GM18870 (cell line): ENCODE measurements around the gene HDAC4.

Experiments
- ATAC-seq: cut with Tn5 transposase; IDR thresholded peaks from one replicate; pipeline ENCODE4 v1.9.1; 2021; ENCODE audit warnings: moderate library complexity; ENCODE audit not compliant: unreplicated experiment

Gene HDAC4

GRCh38 chr2:239024226-239024625 is 376.6 kb downstream of the HDAC4 start:
- ATAC-seq: no peak

GRCh38 chr2:239022437-239023260 is 378.2 kb downstream of the HDAC4 start:
- no peak for ATAC-seq

- no peak for ATAC-seq
Observed at GRCh38 chr2:239021651-239022436, 379.0 kb downstream of the HDAC4 start.

GRCh38 chr2:239021224-239021623 is 379.6 kb downstream of the HDAC4 start:
- ATAC-seq: no peak

- ATAC-seq: no peak
Observed at GRCh38 chr2:239020541-239021041, 380.2 kb downstream of the HDAC4 start.

- no peak for ATAC-seq
Observed at GRCh38 chr2:239019183-239019581, 381.6 kb downstream of the HDAC4 start.

DNA sequence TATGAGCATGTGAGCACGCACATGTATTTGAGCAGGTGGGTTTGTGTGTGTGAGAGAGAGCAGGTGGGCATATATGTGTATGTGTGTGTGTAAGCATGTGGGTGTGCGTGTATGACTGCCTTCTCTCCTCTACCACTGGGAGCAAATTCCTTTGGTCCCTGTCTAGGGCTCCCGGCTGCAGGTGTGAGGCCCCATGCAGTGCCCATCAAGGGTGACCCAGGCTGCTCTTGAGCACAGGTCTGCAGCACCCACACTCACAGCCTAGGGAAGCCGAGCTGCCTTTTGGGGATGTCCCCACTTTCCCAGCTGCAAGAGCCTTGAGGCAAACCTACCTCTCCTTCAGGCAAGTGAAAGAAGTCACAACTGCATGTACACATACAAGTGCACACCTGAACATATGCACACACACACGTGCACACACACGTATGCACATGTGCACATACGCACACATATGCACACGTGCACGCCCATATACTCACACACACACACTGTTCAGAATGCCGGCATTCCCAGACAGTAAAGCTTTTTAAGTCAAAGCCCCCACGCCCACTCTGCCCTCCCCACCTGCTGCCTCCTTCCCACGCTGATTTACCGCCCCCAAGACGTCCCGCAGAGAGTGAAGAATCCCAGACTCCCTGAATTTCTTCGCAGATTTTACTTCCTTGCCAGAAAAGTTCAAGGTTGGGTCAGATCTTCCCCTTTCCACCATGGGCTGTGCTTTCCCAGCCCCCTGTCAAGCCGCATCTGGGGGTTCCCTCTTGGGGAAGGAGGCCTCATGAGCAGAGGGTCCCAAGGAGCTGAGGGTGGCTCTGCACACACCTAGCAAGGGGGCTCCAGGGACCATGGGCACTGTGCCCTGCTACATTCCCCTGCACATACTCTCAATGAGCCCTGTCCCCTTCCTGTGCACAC is 382.3 kb downstream of the HDAC4 start:
- ATAC-seq: no peak

DNA sequence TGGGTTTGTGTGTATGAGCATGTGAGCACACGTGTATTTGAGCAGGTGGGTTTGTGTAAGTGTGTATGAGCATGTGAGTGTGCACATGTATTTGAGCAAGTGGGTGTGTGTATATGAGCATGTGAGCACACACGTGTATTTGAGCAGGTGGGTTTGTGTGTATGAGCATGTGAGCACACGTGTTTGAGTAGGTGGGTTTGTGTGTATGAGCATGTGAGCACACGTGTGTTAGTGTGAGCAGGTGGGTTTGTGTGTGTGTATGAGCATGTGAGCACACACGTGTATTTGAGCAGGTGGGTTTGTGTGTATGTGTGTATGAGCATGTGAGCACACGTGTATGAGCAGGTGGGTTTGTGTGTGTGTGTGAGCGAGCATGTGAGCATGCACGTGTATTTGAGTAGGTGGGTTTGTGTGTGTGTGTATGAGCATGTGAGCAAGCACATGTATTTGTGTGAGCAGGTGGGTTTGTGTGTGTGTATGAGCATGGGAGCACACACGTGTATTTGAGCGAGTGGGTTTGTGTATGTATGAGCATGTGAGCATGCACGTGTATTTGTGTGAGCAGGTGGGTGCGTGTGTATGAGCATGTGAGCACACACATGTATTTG is 383.2 kb downstream of the HDAC4 start:
- ATAC-seq: no peak

- no peak for ATAC-seq
Observed at GRCh38 chr2:239015901-239016675, 384.7 kb downstream of the HDAC4 start.

DNA sequence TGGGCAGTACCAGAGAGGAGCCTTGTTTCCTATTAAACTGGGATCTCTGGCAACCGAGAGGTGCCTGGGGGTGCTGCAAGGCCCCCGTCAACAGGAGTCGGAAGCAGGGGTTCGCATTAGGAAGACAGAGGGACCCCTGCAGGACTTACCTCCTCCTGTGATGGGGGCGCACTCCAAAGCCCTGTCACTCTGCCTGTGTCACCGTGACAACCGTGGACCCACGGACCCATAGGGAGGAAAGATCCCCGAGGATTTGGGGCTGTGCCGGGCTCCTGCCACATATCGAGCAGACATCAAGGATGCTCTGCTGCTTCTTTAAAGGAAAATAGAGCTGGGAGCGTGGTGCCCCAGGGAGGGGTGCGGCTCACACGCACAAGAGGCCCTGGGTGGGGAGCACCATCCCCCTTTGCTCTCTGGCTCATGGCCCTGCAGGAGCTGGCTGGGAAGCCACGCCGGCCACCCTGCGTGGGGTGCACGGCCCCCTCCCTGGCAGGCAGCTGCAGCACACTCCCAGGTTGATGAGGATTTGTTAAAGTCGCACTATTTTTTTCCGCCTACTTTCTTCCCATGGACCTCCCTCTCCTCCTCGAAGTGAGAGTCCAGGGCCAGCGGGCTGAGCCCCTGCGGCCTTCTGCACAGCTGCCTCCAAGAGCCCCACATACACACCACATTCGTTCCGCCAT is 385.5 kb downstream of the HDAC4 start:
- ATAC-seq: no peak

DNA sequence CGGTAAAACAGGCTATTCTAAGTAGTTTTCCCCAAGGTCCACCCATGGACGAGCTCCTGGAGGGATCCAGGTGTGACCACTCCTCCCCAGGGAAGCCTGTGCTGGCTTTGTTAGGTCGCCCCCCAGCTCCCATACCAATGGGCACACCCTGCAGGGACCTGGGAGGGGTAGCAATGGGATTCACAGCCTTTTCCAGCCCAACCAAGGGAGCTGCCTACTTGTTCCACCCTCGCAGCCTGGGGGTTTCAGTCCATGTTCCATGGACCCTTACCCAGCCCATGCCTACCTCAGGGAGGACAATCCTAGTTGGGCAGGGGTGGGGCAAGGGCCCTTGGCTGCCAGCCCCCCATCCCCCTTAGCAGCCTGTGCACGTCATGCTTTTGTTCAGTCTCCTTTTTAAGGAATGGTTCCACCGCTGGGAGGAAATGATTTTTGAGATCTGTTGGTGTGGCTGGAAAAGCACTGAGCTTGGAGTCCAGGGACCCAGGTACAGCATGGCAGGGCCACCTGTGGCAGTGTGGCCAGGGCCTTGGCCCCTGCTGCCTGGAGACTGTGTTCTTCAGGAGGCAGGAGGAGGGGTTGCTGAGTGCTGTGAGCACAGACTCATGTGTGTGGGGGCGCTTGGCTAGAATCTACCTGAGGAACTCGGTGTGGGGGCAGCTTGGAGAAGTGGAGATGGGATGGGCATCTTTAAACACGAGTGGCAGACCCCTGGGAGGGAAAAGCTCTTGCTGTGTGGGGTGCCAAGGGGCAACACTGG is 386.2 kb downstream of the HDAC4 start:
- no peak for ATAC-seq

GRCh38 chr2:239013678-239013976 is 387.2 kb downstream of the HDAC4 start:
- no peak for ATAC-seq

GRCh38 chr2:239012936-239013677 is 387.7 kb downstream of the HDAC4 start:
- ATAC-seq: no peak

DNA sequence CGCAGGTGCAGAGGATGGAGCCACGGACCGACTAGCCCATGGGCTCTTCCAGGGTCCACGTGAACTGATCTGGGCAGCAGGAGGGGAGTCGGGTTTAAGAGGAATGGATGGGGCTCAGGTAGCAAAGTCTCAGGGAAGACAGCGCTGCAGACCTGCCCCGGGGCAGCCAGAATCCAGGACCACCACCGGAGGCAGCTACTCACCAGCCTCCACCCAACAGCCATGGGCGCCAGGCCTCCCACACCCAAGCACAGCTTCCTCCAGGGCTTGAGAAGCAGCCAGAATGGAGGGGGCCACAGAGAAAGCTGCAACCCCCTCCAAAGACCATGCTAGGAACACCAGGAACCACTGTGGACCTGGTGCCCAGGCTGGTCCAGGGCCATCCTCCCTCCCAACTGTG is 388.6 kb downstream of the HDAC4 start:
- no peak for ATAC-seq

DNA sequence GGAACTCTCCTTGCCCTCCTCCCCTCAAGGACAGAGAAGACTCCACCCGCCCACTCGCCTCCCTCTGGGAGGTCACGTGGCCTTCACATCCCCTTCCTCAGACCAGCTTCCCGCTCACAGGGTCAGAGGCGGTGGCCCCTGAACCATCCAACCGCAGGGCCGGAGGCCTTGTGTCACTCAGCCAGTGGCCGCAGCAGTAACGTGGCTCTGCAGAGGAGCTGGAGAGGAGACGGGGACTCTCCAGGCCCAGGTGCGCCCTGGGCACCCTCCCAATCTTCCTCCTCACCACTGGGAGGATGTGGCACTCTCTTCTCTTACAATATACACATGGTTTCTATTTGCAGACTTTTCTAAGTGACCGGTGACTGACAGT is 391.2 kb downstream of the HDAC4 start:
- no peak for ATAC-seq

GRCh38 chr2:239008677-239009588 is 391.9 kb downstream of the HDAC4 start:
- ATAC-seq: no peak

DNA sequence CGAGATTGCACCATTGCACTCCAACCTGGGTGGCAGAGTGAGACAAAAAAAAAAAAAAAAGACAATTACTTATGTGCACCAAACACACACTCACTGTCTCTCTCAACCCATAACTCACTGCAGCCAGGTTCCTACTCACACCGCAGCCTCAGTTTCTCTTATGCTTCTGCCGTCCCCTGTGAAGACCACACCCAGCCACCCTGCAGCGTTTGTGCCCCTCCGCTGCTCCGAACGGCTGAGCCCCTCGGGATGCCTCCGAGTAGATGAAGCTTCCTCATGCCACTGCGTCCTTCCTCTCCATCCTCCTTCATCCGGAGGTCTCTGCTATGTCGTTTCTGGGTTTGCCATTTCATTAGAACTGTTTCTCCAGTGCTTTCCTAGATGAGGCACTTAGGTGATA is 392.8 kb downstream of the HDAC4 start:
- no peak for ATAC-seq
